HG03378 (cell line): ENCODE measurements around the gene OTOGL.
"Not testable (repeated sequence)": the region's sequence is repeated elsewhere in the genome, so short reads cannot be mapped to it uniquely, and the experiment has no call there.

Source experiments
- ATAC-seq: cut with Tn5 transposase; IDR thresholded peaks from one replicate; pipeline ENCODE4 v1.9.1; 2021; ENCODE audit warnings: mild to moderate bottlenecking, moderate library complexity; ENCODE audit not compliant: unreplicated experiment

Gene OTOGL

GRCh38 chr12:80213871-80214270 is 114.5 kb downstream of the OTOGL start:
- no peak for ATAC-seq

- ATAC-seq, result no peak
Measured at GRCh38 chr12:80217011-80217535, 117.7 kb downstream of the OTOGL start.

GRCh38 chr12:80218925-80219324 is 119.6 kb downstream of the OTOGL start:
- ATAC-seq, result not testable (repeated sequence)

GRCh38 chr12:80219345-80219744 is 120.0 kb downstream of the OTOGL start:
- ATAC-seq, result no peak

- ATAC-seq, result peak; percentile 58
Measured at GRCh38 chr12:80222261-80222660, 122.9 kb downstream of the OTOGL start.

GRCh38 chr12:80226576-80226975 is 127.2 kb downstream of the OTOGL start:
- ATAC-seq, result no peak

GRCh38 chr12:80227904-80228303 is 128.6 kb downstream of the OTOGL start:
- ATAC-seq, result not testable (repeated sequence)

GRCh38 chr12:80230068-80230467 is 130.7 kb downstream of the OTOGL start:
- ATAC-seq, result no peak

- no peak for ATAC-seq
Measured at GRCh38 chr12:80232837-80233236, 133.5 kb downstream of the OTOGL start.

- ATAC-seq, result no peak
Measured at GRCh38 chr12:80233926-80234325, 134.6 kb downstream of the OTOGL start.

GRCh38 chr12:80234667-80235066 is 135.3 kb downstream of the OTOGL start:
- no peak for ATAC-seq

GRCh38 chr12:80235944-80236343 is 136.6 kb downstream of the OTOGL start:
- ATAC-seq, result no peak

GRCh38 chr12:80239867-80240266 is 140.5 kb downstream of the OTOGL start:
- ATAC-seq, result no peak

- ATAC-seq, result no peak
Measured at GRCh38 chr12:80241576-80242273, 142.4 kb downstream of the OTOGL start.

- no peak for ATAC-seq
Measured at GRCh38 chr12:80242321-80242720, 143.0 kb downstream of the OTOGL start.

GRCh38 chr12:80249581-80249980 is 150.2 kb downstream of the OTOGL start:
- not testable (repeated sequence) for ATAC-seq

GRCh38 chr12:80257920-80258319 is 158.6 kb downstream of the OTOGL start:
- ATAC-seq, result no peak

GRCh38 chr12:80260269-80260668 is 160.9 kb downstream of the OTOGL start:
- no peak for ATAC-seq

GRCh38 chr12:80261403-80261802 is 162.1 kb downstream of the OTOGL start:
- no peak for ATAC-seq

GRCh38 chr12:80262346-80262745 is 163.0 kb downstream of the OTOGL start:
- no peak for ATAC-seq

GRCh38 chr12:80262771-80263170 is 163.4 kb downstream of the OTOGL start:
- no peak for ATAC-seq

GRCh38 chr12:80264386-80264785 is 165.0 kb downstream of the OTOGL start:
- no peak for ATAC-seq

- ATAC-seq, result no peak
Measured at GRCh38 chr12:80264891-80265290, 165.6 kb downstream of the OTOGL start.
